ENCODE measurements around the gene LPGAT1.

LPGAT1 gene

DNA sequence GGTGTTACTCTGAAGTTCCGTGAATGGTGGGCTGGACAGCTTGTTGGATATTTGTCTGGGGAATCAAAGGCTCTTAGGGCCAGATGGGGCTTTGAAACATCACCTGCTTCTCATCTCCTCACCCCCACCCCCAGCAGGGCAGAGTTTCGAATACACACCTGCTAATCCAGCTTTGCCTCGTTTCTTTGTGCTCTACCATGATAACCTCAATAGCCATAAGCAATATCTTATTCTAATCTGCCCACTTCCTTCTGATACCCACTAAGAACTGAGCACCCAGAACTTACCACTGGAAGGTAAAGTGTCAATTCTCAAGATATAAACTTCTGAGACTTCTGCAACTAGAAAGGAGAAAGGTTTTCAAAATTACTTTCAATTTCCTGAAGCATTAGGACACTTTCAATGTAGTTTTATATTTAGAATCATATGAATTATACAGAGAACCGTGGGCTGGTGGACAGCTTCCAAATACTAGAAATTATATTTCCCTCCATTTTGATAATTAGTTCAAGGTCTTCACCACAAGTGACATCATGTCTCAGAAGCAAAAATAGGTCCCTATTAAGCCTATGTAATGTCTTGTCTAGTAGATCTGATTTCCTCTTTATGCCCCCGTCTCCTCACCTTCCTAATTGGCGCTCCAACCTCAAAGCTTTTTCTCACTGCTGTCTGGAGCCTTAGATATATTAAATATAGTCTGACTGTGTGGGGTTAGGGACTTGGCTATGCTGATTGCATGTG lies 90.7 kb downstream of the LPGAT1 start:
- TF ChIP-seq ZFX (IDR thresholded peaks at IDR 0.05; ENCODE audit: borderline replicate concordance): no peak
- TF ChIP-seq, protein P1, sequence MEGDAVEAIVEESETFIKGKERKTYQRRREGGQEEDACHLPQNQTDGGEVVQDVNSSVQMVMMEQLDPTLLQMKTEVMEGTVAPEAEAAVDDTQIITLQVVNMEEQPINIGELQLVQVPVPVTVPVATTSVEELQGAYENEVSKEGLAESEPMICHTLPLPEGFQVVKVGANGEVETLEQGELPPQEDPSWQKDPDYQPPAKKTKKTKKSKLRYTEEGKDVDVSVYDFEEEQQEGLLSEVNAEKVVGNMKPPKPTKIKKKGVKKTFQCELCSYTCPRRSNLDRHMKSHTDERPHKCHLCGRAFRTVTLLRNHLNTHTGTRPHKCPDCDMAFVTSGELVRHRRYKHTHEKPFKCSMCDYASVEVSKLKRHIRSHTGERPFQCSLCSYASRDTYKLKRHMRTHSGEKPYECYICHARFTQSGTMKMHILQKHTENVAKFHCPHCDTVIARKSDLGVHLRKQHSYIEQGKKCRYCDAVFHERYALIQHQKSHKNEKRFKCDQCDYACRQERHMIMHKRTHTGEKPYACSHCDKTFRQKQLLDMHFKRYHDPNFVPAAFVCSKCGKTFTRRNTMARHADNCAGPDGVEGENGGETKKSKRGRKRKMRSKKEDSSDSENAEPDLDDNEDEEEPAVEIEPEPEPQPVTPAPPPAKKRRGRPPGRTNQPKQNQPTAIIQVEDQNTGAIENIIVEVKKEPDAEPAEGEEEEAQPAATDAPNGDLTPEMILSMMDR (IDR thresholded peaks at IDR 0.05): no peak
- no peak overlapping the region for H3K27ac ChIP-seq

- no peak overlapping the region for H3K27ac ChIP-seq
- no peak for TF ChIP-seq ZFX (IDR thresholded peaks at IDR 0.05; ENCODE audit: borderline replicate concordance)
- TF ChIP-seq, protein P1 (IDR thresholded peaks at IDR 0.05): no peak
Observed at GRCh38 chr1:211738691-211739301, 91.8 kb downstream of the LPGAT1 start.

- no peak for TF ChIP-seq ZFX (IDR thresholded peaks at IDR 0.05; ENCODE audit: borderline replicate concordance)
- TF ChIP-seq, protein P1 (IDR thresholded peaks at IDR 0.05): no peak
- H3K27ac ChIP-seq: no peak overlapping the region
Observed at GRCh38 chr1:211738096-211738690, 92.4 kb downstream of the LPGAT1 start.

GRCh38 chr1:211737115-211738035 lies 93.2 kb downstream of the LPGAT1 start:
- no peak overlapping the region for H3K27ac ChIP-seq
- TF ChIP-seq, protein P1 (IDR thresholded peaks at IDR 0.05): no peak
- TF ChIP-seq ZFX (IDR thresholded peaks at IDR 0.05; ENCODE audit: borderline replicate concordance): no peak

DNA sequence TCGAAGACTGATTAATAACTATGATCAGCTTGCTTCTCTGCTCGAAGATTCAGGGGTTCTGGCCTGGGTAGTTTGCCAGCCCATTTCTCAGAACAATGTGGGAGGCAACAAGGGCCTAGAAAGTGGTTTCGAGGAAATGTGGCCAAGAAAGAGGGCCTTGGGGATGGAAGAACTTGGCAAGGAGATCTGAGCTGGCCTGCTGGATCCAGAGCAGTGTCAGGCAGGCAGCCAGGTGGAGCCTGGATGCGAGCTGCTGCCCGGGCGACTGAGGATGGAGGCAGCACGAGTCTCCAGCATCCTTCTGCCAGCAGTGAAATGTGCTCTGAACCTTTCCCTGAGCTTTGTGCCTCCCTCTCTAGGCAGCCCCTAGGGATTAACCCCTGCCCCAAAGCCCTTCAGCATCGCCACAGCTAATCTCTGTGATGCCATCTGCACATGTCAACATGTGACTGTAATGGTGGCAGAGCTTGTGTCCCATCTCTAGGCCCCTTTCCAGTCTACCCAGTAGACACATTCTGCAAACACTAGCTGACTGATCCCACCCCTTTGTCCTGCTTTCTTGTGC lies 94.1 kb downstream of the LPGAT1 start:
- TF ChIP-seq, protein P1 (IDR thresholded peaks at IDR 0.05): no peak
- no peak for TF ChIP-seq ZFX (IDR thresholded peaks at IDR 0.05; ENCODE audit: borderline replicate concordance)
- peak overlapping the region; percentile 78 for H3K27ac ChIP-seq

GRCh38 chr1:211735208-211736170 lies 95.1 kb downstream of the LPGAT1 start:
- H3K27ac ChIP-seq: peak overlapping the region; percentile 78
- no peak for TF ChIP-seq ZFX (IDR thresholded peaks at IDR 0.05; ENCODE audit: borderline replicate concordance)
- TF ChIP-seq, protein P1 (IDR thresholded peaks at IDR 0.05): no peak
